Fibroblast of villous mesenchyme (primary cell): ENCODE data around the gene GGCT. TPM values are rescaled to one million over a fixed set of nuclear protein-coding genes. Genes with fewer than 3 reads are reported as not detected.

Experiments used
- DNase-seq: peaks from one replicate; pipeline ENCODE4 v3.0.0-alpha.2; 2010; ENCODE audit warnings: low read depth
- H3K4me3 ChIP-seq: 2 replicates; pipeline ENCODE4 v1.5.1; 2011; ENCODE audit warnings: low read depth, mild to moderate bottlenecking, low read length
- total RNA-seq: library from RNA; depleted of rRNA; stranded (reverse); fragments of >200 nt; gene quantifications from 2 replicates; pipeline ENCODE4 v1.2.3, GENCODE V29; 2012
- TF ChIP-seq, protein P1 (sequence below): IDR thresholded peaks from 2 replicates; pipeline ENCODE4 v1.5.1; 2012; ENCODE audit warnings: low read depth, mild to moderate bottlenecking, low read length; ENCODE audit not compliant: insufficient read depth

Gene GGCT
- total RNA-seq, 1 donor = 18.1 TPM

- DNase-seq = peak; percentile 38
- H3K4me3 ChIP-seq = no peak overlapping the region
- TF ChIP-seq, protein P1, sequence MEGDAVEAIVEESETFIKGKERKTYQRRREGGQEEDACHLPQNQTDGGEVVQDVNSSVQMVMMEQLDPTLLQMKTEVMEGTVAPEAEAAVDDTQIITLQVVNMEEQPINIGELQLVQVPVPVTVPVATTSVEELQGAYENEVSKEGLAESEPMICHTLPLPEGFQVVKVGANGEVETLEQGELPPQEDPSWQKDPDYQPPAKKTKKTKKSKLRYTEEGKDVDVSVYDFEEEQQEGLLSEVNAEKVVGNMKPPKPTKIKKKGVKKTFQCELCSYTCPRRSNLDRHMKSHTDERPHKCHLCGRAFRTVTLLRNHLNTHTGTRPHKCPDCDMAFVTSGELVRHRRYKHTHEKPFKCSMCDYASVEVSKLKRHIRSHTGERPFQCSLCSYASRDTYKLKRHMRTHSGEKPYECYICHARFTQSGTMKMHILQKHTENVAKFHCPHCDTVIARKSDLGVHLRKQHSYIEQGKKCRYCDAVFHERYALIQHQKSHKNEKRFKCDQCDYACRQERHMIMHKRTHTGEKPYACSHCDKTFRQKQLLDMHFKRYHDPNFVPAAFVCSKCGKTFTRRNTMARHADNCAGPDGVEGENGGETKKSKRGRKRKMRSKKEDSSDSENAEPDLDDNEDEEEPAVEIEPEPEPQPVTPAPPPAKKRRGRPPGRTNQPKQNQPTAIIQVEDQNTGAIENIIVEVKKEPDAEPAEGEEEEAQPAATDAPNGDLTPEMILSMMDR = no peak
These were observed 16.9 kb upstream of the GGCT start for GRCh38 chr7:30521532-30521931.

GRCh38 chr7:30519122-30519521, 14.5 kb upstream of the GGCT start:
- no peak overlapping the region for H3K4me3 ChIP-seq
- TF ChIP-seq, protein P1 = no peak
- no peak for DNase-seq

DNA sequence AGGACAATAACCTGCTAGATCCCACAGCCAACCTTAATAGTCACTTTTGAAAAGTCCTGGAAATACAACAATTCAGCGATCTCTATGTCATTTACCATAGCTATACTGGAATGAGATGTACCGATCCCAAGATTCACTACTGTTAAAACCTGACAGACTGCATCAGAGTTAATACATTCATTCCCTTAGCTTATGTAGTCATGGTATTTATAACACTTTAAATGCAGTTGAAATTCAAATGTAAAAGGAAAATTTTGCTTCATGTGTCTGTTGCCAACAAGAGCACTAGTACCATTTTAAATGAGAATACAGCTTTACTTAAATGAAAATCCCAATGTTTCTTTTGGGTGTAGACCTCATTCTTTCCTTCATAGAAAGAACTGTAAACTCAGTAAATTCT, 11.1 kb upstream of the GGCT start:
- no peak for DNase-seq
- H3K4me3 ChIP-seq = no peak overlapping the region
- TF ChIP-seq, protein P1 = no peak

DNA sequence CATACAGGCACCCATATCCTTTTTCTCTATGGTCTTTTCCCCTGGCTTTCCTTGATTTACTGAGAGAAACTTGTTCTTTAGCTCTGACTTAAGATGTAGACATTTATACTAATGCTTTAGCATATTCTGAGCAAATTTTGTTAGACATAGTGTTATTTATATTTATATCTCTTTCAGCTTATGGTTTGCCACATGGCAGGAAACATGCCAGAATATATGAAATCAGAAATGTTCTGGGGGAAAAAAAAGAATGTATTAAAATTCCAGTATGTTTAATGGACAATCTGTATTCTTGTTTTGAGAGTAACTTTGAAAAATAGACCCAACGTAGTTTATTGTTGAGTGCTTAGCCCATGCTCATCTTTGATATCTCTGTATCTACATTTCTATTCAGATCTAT, 10.1 kb upstream of the GGCT start:
- TF ChIP-seq, protein P1 = no peak

GRCh38 chr7:30514177-30514576, 9.5 kb upstream of the GGCT start:
- TF ChIP-seq, protein P1 = no peak
- no peak overlapping the region for H3K4me3 ChIP-seq
- DNase-seq = no peak

More for the DNA sequence above, 10.1 kb upstream of the GGCT start:
- H3K4me3 ChIP-seq = no peak overlapping the region
- no peak for DNase-seq

GRCh38 chr7:30513762-30514161, 9.1 kb upstream of the GGCT start:
- no peak for DNase-seq
- TF ChIP-seq, protein P1 = no peak
- no peak overlapping the region for H3K4me3 ChIP-seq

GRCh38 chr7:30511973-30512662, 7.5 kb upstream of the GGCT start:
- TF ChIP-seq, protein P1 = no peak
- H3K4me3 ChIP-seq = no peak overlapping the region
- no peak for DNase-seq
